Sigmoid colon (tissue), 4 donors: Measurements from ENCODE around the gene NBEAL1.

Experiments
- POLR2AphosphoS5 ChIP-seq, 4 donors: sonication (generic); formaldehyde crosslinking; IDR thresholded peaks; one replicate each; pipeline ENCODE4 v1.6.1; 2017; ENCODE audit warnings: antibody characterized with exemption in 4 of 4
- TF ChIP-seq, protein P1 (sequence below), 4 experiments: fragments of 450-650 bp in 3 of 4; fragments of 200-600 bp in 1 of 4; IDR thresholded peaks; one replicate each; pipeline ENCODE4 v1.5.1; 2016 to 2019; ENCODE audit warnings: antibody characterized with exemption in 4 of 4, mild to moderate bottlenecking in 3 of 4, moderate library complexity in 2 of 4

- TF ChIP-seq POLR2AphosphoS5 (IDR thresholded peaks at IDR 0.05) = no peak
- TF ChIP-seq, protein P1, sequence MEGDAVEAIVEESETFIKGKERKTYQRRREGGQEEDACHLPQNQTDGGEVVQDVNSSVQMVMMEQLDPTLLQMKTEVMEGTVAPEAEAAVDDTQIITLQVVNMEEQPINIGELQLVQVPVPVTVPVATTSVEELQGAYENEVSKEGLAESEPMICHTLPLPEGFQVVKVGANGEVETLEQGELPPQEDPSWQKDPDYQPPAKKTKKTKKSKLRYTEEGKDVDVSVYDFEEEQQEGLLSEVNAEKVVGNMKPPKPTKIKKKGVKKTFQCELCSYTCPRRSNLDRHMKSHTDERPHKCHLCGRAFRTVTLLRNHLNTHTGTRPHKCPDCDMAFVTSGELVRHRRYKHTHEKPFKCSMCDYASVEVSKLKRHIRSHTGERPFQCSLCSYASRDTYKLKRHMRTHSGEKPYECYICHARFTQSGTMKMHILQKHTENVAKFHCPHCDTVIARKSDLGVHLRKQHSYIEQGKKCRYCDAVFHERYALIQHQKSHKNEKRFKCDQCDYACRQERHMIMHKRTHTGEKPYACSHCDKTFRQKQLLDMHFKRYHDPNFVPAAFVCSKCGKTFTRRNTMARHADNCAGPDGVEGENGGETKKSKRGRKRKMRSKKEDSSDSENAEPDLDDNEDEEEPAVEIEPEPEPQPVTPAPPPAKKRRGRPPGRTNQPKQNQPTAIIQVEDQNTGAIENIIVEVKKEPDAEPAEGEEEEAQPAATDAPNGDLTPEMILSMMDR (IDR thresholded peaks at IDR 0.05) = no peak
Measured at GRCh38 chr2:203167751-203168150, 153.1 kb downstream of the NBEAL1 start.
